GM23338 (cell line): ENCODE measurements around the gene CENPP.

Experiments used
- CREB1 ChIP-seq: fragments of 250-450 bp; sonication (Bioruptor Pico); IDR thresholded peaks from 2 replicates; pipeline ENCODE4 v1.5.0; 2020; ENCODE audit warnings: low read depth, mild to moderate bottlenecking, moderate library complexity
- CTCF ChIP-seq, 2 experiments: fragments of 200-600 bp in 1 of 2; sonication (generic) in 1 of 2; conservative IDR thresholded peaks; 2 replicates each; pipeline versions ENCODE4 v1.5.1 to v1.6.1; 2016 to 2017; ENCODE audit warnings: antibody characterized with exemption in 2 of 2, low read depth in 2 of 2, mild to moderate bottlenecking in 2 of 2, moderate library complexity in 1 of 2
- EZH2 ChIP-seq: fragments of 200-600 bp; sonication (generic); IDR thresholded peaks from one replicate; pipeline ENCODE4 v1.8.0; 2017; ENCODE audit warnings: antibody characterized with exemption, mild to moderate bottlenecking, low read depth; ENCODE audit not compliant: unreplicated experiment
- EZH2phosphoT487 ChIP-seq: fragments of 200-600 bp; sonication (generic); IDR thresholded peaks from one replicate; pipeline ENCODE4 v1.8.1; 2018; ENCODE audit warnings: antibody characterized with exemption; ENCODE audit not compliant: unreplicated experiment
- NANOG ChIP-seq: IDR thresholded peaks from 2 replicates; pipeline ENCODE4 v1.6.1; 2016; ENCODE audit warnings: antibody characterized with exemption, borderline replicate concordance
- POLR2AphosphoS5 ChIP-seq: IDR thresholded peaks from 2 replicates; pipeline ENCODE4 v1.6.1; 2016; ENCODE audit warnings: antibody characterized with exemption, low read depth
- ZNF114 ChIP-seq: fragments of 250-450 bp; sonication (Bioruptor Pico); IDR thresholded peaks from 2 replicates; pipeline ENCODE4 v1.5.0; 2020; ENCODE audit warnings: mild to moderate bottlenecking, moderate library complexity
- ZNF331 ChIP-seq: fragments of 250-450 bp; sonication (Bioruptor Pico); IDR thresholded peaks from 2 replicates; pipeline ENCODE4 v1.5.0; 2020; ENCODE audit warnings: low read depth, mild to moderate bottlenecking, moderate library complexity
- TF ChIP-seq, protein P1 (sequence below): IDR thresholded peaks from one replicate; pipeline ENCODE4 v1.6.1; 2018; ENCODE audit warnings: antibody characterized with exemption; ENCODE audit not compliant: unreplicated experiment

DNA sequence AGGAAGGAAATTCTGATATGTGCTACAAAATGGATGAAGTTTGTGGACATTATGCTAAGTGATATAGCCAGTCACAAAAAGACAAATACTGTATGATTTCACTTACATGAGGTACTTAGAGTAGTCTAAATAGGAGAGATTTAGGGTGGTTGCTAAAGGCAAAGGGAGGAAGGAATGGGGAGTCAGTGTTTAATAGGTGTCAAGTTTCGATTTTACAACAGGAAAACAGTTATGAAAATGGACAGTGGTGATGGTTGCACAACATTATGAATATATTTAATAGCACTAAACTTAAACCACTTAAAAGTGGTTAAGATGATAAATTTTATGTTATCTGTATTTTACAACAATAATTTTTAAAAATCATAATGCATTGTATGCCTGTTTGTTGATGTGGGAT lies 250.4 kb downstream of the CENPP start:
- TF ChIP-seq POLR2AphosphoS5 (no peak), CTCF (conservative IDR thresholded peaks at IDR 0.05; ENCODE audit: low read depth in 2 of 2) (no peak), EZH2phosphoT487 (no peak), ZNF331 (no peak), ZNF114 (CRISPR knock-in tag) (no peak), EZH2 (no peak), CREB1 (CRISPR knock-in tag) (no peak), NANOG (no peak)
- TF ChIP-seq, protein P1, sequence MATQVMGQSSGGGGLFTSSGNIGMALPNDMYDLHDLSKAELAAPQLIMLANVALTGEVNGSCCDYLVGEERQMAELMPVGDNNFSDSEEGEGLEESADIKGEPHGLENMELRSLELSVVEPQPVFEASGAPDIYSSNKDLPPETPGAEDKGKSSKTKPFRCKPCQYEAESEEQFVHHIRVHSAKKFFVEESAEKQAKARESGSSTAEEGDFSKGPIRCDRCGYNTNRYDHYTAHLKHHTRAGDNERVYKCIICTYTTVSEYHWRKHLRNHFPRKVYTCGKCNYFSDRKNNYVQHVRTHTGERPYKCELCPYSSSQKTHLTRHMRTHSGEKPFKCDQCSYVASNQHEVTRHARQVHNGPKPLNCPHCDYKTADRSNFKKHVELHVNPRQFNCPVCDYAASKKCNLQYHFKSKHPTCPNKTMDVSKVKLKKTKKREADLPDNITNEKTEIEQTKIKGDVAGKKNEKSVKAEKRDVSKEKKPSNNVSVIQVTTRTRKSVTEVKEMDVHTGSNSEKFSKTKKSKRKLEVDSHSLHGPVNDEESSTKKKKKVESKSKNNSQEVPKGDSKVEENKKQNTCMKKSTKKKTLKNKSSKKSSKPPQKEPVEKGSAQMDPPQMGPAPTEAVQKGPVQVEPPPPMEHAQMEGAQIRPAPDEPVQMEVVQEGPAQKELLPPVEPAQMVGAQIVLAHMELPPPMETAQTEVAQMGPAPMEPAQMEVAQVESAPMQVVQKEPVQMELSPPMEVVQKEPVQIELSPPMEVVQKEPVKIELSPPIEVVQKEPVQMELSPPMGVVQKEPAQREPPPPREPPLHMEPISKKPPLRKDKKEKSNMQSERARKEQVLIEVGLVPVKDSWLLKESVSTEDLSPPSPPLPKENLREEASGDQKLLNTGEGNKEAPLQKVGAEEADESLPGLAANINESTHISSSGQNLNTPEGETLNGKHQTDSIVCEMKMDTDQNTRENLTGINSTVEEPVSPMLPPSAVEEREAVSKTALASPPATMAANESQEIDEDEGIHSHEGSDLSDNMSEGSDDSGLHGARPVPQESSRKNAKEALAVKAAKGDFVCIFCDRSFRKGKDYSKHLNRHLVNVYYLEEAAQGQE = no peak
